Stimulated activated CD8-positive, alpha-beta memory T cell treated with anti-CD3 and anti-CD28 coated beads, Interleukin-4, amount 100 ng/mL, for 1 hour (primary cell): ENCODE data around the gene ATL2.
"Not testable (repeated sequence)": the region's sequence is repeated elsewhere in the genome, so short reads cannot be mapped to it uniquely, and the experiment has no call there.

Source experiments
- DNase-seq, 2 donors: peaks; one replicate each; pipeline ENCODE4 v3.0.0-alpha.2; 2020; ENCODE audit warnings: low read depth in 2 of 2, low spot score in 1 of 2

ATL2 gene

DNA sequence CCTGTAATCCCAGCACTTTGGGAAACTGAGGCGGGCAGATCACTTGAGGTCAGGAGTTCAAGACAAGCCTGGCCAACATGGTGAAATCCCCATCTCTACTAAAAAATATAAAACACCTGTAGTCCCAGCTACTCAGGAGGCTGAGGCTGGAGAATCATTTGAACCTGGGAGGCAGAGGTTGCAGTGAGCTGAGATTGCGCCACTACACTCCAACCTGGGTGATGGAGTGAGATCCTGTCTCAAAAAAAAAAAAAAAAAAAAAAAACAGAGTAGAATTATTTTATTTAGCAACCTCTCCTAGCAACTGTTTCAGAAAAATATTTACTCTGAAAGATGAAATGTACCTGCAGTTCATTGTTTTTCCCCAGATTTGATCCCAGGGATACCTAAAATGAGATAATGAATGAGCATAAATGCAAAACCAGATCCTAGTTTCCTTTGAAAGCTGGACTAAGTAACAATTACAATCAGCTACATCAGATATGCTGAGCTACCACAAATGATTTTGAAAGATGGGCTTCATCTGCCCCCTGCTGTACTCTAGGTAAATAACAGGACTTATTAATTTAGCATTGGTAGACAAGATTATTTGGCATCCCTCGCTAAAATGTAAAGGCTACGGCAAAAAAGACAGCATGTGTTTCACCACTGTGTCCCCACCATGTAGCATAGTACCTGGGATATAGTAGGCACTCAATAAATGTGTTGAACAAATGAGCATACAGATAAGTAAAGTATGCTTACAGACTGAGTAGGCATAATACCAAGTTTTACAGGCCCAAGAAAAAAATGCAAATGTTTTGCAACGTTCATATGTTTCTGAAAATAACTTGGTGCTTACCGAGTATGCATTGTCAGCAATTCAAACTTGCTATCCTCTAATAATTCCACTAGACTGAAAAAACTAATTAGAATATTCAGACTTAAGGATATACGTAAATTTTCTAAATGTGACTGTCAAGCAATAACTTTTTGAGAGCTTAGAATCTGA is 102.5 kb downstream of the ATL2 start:
- no peak for DNase-seq

DNA sequence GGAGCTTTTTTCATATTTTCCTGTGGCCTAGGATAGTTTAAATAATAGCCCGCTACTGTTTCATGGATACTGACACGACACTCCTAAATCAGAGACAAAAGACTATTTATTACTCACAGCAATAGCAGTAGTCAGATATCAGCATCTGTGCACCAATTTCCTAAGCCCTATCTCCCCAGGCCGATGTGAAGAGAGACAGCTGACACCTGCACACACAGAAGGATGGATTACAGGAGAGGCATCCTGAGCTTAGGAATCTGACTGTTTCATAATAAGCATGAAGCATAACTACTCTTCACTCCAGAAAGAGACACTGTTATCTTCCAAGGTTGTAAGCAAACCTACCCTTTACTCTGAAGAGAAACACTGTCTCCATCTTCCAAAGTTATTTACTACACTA is 105.4 kb downstream of the ATL2 start:
- DNase-seq = no peak

DNA sequence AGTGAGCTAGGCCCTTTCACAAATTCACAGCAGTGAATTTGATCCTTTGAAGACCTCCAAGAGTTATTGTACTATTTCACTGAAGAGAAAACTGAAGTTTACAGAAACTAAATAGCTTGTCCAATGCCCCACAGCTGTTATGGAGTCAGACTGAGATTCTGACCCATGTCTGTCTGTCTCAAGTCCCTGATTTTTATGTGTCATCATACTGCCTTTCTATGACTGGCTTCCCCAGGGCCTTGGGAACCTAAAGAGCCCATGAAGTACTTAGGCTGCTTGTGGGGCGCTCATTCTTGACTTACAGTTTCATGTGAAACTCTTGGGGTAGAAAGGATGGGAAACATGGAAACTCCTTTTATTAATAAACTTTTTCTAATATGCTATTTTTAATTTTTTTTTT is 107.7 kb downstream of the ATL2 start:
- no peak for DNase-seq

DNA sequence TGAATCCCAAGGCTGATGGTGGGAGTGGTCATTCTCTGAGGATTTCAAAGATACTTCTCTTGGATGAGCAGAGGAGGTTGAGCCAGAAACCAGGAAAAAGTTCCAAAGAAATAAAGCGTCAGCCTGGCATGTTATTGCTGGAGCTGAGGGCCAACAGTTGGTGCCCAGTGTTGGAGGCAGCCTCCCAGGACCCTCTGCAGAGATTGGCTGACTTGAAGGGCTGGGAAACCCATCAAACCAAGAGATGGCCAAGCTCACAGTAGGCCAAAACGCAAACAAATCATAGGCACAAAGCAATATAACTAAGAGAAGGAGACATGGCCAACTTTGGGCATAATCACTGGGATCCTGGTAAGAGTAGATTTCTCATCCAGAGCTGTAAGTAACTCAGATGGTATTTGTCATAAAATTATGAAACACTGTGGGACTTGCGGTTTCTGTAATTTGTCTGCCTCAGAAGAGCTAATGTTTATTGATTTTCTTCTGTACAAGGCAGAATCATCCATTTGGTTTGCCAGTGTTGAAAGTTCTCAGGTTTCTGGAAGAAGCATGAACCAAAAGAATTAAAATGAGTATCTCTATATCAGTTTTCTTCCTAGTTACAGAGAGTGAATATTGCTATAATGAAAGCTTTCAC is 108.3 kb downstream of the ATL2 start:
- no peak for DNase-seq

DNA sequence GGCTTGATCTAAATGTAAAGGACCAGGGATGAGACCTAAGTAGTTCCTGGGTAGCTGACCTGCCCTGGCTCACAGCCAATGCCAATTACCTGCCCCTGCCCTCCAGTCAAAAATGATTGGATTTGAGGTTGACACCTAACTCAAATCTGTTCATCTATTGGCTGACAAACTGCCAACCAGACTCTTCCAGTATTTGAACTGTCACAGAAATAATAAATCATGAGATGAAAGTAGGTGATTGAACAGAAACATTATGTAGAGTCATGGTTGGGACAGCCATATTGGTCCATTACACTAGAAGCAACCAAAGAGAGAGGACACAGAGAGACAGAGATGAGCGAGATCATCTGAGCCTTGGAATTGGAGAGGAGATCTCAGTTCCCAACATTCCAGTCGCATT is 109.1 kb downstream of the ATL2 start:
- DNase-seq = no peak

DNA sequence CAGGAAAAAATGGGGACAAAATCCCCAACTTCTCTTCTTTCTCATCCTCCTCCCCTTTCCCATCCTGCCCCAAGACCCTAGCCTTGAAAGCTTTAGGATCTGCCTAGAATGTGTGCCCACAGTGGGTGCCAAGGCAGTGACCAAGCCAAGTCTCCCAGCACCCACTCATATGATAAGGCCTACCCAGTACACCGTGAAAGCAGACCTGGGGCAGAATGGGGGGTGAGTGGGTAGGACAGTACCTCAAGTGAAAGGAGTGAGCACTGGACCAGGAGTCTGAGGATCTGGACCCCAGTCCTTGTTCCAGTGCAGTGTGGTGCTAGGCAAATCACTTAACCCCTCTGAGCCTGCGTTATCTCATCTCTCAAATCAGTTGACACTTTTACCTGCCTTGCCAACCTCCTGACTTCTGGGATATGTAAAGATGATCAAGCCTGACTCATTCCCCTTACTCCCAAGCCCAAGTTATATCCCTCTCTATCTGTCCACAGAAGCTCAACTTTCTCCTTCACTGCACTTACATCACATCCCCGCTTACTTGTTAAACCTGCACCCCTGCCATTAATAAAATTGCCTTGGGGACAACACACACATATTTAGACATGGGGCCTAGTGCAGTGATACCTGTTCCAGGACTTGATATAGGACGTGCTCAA is 109.7 kb downstream of the ATL2 start:
- DNase-seq = no peak

DNA sequence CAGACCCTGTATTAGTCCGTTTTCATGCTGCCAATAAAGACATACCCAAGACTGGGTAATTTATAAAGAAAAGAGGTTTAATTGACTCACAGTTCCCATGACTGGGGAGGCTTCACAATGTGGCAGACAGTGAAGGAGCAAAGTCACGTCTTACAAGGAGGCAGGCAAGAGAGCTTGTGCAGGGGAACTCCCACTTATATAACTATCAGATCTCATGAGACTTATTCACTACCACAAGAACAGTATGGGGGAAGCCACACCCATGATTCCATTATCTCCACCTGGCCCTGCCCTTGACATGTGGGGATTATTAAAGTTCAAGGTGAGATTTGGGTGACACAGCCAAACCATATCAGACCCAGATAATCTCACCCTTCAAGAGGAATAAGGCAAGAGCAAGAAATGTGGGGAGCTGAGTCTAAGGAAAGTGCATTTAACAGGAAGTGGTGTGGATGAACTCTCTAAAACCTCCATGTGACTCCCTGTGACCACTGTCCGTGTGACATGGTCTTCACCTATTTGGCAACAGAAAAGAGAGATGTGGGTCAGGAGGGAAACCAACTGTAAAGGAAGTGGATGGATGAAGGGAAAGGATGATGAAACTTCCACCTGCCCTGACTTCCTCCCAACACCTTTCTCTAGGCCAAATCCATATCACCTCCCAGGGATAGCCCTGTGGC is 110.6 kb downstream of the ATL2 start:
- DNase-seq = no peak

DNA sequence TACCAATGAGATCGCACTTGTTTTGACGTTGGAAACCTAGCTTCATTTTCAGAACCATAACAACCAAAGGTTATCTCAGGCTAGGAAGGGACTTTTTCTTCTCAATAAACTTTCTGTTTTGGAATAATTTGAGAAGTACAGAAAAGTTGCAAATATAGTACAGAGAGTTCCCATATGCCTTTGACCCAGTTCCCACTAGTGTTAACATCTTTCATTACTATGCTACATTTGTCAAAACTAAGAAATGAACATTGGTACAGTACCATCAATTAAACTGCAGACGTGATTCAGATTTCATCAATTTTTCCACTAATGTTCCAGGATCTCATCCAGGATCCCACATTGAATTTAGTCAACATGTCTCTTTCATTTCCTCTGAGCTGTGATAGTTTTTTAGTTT is 111.6 kb downstream of the ATL2 start:
- DNase-seq = no peak

DNA sequence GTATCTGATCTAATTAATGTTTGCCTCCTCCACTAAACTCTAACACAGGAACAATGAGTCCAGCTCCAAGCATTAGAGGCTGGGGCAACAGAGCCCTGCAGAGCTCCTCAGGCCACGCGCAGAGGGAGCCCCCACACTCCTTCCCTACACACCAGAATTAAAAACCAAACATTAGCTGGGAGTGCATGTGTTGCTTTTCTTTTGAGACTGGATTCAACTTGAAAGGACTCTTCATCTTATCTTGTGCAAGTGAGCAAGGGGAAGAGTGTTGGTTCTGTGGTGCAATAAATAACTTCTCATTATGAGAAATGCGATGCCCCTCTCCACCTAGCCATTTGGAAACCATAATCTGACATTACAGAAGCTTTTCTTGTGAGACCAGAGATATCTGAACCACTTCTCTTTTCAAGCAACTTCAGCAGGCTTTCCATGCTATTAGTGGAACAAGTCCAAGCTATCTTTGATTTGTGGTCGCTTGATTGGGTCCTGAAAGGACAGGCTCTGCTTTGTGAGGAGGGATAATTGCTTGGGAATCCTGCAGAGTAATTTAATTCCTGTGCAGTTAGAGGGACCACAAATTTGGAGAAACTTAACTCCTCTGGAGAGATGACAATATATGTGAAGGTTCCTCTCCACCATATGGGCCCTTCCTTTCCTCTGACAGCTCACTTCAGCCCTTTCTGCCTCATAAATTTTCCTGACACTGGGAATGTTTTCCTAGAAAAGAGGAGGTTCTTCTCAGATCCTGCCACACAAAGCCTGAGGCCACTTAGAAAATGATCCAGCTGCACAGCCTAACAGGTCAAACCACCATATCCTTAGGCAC is 112.5 kb downstream of the ATL2 start:
- DNase-seq = no peak

DNA sequence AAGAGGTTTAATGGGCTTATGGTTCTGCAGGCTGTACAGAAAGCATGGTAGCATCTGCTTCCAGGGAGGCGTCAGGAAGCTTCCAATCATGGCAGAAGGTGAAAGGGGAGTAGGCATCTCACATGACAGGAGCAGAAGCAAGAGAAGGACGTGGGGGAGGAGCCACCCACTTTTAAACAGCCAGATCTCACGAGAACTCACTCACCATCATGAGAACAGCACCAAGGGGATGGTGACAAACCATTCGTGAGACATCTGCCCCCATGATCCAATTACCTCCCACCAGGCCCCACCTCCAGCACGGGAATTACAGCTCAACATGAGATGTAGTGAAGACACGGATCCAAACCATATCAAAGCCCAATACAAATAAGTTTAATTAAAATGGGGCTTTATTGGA is 113.8 kb downstream of the ATL2 start:
- DNase-seq = no peak

DNA sequence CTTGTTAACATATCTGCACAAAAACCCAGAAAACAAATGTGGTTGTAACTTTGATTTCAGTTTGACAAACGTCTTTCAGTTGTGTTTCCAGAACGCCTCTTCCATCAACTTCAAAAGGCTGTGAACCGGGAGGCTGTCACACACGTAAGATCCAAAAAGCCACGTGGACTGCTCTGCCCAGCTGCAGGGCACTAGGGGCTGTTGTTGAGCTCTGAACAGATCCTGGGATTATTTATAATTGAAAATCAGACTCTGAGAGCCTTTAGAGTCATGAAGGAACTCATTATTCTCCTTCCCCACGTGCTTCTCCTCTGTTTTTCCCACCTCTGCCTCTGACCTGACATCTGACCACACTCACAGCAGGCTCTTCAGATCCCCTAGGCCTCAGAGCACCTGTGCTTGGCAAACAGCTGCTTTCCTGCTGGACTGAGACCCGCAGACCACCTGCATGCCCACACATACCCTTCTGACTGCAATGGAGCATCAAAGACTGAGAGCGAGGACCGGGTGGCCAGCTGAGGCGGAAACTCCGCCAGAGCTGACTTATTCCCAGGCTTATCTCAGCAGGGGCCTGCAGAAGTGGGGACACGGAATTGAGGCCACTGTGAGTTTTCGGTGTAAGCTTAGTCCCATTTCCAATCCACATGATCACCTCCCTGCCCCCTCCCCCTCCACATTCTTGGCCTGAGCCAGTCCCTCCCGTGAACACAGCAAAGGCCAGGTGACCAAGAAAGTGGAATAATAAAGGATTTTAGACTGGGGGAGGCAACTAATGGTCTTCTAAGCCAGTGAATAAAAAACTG is 114.8 kb downstream of the ATL2 start:
- DNase-seq = no peak

DNA sequence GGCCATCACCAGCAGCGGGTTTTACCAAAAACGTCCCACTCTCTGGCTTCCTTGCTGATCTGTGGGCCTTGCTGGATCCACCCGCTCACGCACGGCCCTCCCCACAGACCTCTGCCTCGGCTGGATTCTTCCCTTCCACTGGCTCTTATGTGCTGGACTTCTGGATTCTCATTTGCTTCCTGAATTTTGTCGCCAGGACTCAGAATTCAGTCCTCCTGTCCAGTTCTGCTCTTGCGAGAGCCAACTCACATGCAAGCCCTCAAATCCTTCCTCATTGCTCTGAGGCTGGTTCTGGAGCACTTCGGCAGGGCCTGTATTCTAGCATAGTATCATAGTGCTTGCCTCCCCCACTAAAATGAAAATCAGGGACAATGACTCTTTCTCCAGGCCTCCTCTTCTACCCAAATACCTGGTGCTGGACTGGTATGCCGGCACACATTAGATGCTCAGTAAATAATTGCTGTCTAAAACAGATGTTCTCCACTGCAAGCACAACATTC is 115.5 kb downstream of the ATL2 start:
- no peak for DNase-seq

DNA sequence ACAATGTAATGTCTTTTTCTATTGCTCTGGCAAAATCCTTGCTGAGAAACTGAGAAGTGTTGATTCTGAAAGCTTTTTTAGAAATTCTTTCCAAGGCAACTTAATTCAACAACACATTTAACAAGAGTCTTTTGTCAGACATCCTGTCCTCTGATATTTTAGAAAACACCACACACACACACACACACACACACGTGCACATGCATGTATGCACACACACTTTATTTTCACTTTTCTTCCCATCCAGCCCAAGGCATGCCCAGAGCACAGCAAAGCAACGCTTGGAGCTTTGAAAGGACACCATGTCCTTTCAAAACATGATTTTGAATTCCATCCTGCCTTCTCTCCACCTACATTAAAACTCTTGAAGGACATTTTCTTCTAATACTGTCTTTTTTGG is 116.1 kb downstream of the ATL2 start:
- no peak for DNase-seq

DNA sequence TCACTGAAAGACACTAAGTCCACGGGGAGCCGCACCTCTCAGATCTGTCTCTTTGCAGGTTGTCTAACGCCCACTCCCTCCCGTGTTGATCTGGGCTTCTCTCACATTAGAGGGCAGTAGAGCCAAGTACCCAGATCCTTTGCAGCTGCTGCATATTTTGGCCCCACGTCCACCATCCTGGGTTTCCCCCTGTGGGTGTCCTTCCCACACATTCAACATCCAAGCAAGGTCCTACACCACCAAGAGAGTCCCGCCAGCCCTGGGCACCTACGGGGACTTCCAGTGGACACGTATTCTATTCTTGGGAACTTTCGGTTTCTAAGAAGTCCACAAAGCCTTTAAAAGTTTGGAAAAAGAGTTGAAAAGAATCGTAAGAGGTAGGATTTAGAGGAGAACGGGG is 116.6 kb downstream of the ATL2 start:
- no peak for DNase-seq

DNA sequence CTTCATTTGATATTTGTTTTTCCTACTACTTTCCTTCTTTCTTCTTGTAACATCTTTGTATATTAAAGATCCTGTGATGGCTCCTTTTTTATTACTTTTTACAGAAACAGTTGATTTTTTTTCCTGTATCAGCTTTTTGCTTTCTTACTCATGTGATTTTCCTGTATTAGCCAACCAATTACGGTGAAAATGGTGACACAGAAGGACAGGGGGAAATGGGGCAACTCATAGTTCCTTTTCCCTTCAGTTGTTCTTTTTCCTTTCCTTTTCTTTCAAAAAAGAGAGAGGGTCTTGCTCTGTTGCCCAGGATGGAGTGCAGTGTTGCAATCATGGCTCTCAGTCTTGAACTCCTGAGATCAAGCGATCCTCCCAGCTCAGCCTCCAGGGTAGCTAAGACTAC is 117.8 kb downstream of the ATL2 start:
- no peak for DNase-seq

DNA sequence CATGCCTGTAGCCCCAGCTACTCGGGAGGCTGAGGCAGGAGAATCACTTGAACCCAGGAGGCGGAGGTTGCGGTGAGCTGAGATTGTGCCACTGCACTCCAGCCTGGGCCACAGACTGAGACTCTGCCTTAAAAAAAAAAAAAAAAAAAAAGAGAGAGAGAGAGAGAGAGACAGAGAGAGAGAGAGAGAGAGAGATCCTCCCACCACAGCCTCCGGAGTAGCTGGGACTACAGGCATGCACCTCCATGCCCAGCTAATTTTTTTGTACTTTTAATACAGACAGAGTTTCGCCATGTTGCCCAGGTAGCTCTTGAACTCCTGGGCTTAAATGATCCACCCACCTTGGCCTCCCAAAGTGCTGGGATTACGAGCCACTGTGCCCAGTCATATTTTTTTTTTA is 119.4 kb downstream of the ATL2 start:
- not testable (repeated sequence) for DNase-seq

DNA sequence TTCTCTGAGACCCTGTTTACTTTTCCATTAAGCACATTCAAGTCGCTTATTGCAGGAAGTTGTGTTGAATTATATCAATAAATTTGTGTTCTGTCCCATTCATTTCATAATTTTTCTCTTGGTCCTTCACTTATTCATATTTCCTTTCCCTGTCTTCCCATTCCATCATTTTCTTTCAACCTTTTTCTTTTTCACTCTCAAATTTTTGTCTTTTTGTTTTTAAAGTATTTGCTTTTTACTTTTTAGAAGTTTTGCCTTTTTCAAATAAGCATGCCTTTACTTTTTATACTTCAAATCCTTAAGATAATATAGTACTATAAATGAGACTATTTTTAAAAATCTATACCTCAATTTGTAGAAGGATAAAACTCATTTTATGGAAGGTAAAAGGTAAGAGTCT is 120.5 kb downstream of the ATL2 start:
- DNase-seq = no peak

DNA sequence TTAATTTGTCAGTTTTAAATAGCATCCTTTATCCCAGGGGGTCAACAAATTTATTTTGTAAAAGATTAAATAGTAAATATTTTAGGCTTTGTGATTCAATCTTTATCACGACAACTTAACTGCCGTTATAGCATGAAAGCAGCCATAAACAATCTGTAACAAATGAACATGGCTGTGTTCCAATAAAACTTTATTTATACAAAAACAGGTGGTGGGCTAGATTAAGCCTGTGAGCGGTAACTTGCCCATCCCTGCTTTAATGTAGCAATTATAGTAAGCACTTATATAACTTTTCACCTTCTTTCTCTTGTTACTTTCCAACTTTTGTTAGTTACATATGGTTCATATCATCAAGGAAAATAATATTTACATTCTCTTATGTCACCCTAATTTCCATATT is 121.9 kb downstream of the ATL2 start:
- no peak for DNase-seq

DNA sequence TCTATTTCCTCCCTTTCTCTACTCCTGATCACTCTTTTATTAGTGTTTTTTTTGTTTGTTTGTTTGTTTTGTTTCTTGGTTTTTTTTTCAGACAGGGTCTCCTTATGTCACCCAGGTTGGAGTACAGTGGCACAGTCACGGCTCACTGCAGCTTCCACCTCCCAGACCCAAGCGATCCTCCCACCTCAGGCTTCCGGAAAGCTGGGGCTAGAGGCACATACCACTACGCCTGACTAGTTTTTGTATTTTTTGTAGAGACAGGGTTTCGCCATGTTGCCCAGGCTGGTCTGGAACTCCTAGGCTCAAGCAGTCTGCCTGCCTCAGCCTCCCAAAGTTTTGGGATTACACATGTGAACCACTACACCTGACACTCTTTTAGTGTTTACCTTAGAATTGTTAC is 122.3 kb downstream of the ATL2 start:
- no peak for DNase-seq

DNA sequence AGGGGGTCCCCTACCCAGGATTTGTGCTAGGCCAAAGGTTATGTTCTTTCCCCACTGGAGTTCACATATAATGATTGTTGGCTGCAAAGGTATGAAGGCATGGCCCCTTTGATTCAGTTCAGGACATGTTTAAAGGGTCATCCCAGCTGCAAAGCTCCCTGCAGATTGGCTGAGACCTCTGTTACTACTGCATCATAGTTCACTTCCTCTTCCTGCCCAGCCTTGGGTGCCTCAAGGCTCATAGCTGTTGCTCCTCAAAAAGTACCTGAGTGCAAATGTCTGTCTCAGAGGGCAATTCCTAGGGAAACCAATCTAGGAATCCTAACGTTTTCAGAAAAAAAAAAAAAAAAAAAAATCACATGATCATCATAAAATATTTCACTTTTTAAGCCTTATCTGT is 125.1 kb downstream of the ATL2 start:
- no peak for DNase-seq
